IMR-90 (cell line): ENCODE measurements around the gene GTSE1. TPM values are rescaled to one million over a fixed set of nuclear protein-coding genes. Genes with fewer than 3 reads are reported as not detected.
"Not testable (repeated sequence)": the region's sequence is repeated elsewhere in the genome, so short reads cannot be mapped to it uniquely, and the experiment has no call there.

ENCODE experiments used
- ATAC-seq: fragments of 200-7000 bp; cut with Tn5 transposase; 2 replicates; pipeline ENCODE4 v1.9.1; 2020; ENCODE audit warnings: low read depth, mild to moderate bottlenecking, moderate library complexity
- BruUV-seq: library from RNA; stranded (reverse); fragments of 400-500 nt; replicated peaks from 2 replicates; lab custom pipeline; 2021; lab: Mats Ljungman, UMichigan
- CTCF ChIA-PET: fragments of 300-600 bp; formaldehyde crosslinking; extraction: SDS; loops from one replicate; lab custom pipeline; 2021; ENCODE audit warnings: antibody characterized with exemption; lab: Yijun Ruan, JAX
- POLR2A ChIA-PET: fragments of 300-600 bp; sonication (Branson Sonifier 250); formaldehyde crosslinking; loops from one replicate; lab custom pipeline; 2022; ENCODE audit warnings: antibody characterized with exemption; ENCODE audit not compliant: unreplicated experiment; lab: Charles Lee
- DNase-seq: peaks from one replicate; pipeline ENCODE4 v3.0.0; 2013
- H2AFZ ChIP-seq: replicated peaks from 2 replicates; pipeline ENCODE3; 2013; ENCODE audit warnings: low read length, mild to moderate bottlenecking; ENCODE audit not compliant: poor library complexity
- H2AK5ac ChIP-seq: 2 replicates; pipeline ENCODE4 v1.6.1; 2013; ENCODE audit warnings: low read depth, low read length, inconsistent platforms
- H2AK9ac ChIP-seq: replicated peaks from 2 replicates; pipeline ENCODE3; 2013; ENCODE audit warnings: mild to moderate bottlenecking, low read depth, low read length, moderate library complexity; ENCODE audit not compliant: poor library complexity
- H2BK120ac ChIP-seq: 2 replicates; pipeline ENCODE4 v1.6.1; 2013; ENCODE audit warnings: low read depth, low read length, inconsistent platforms
- H2BK15ac ChIP-seq: 3 replicates; pipeline ENCODE4 v1.6.1; 2013; ENCODE audit warnings: low read depth, low read length, inconsistent platforms
- H2BK20ac ChIP-seq: 2 replicates; pipeline ENCODE4 v1.6.1; 2013; ENCODE audit warnings: low read depth, mild to moderate bottlenecking, inconsistent platforms, low read length, moderate library complexity
- H2BK5ac ChIP-seq: 2 replicates; pipeline ENCODE4 v1.6.1; 2013; ENCODE audit warnings: mild to moderate bottlenecking, low read depth, low read length, inconsistent platforms; ENCODE audit not compliant: poor library complexity, severe bottlenecking
- H3K14ac ChIP-seq: replicated peaks from 2 replicates; pipeline ENCODE4 v1.6.1; 2013; ENCODE audit warnings: low read depth, low read length, inconsistent platforms
- H3K18ac ChIP-seq: 2 replicates; pipeline ENCODE4 v1.6.1; 2013; ENCODE audit warnings: low read depth, low read length, control low read depth
- H3K23ac ChIP-seq: 2 replicates; pipeline ENCODE4 v1.6.1; 2013; ENCODE audit warnings: low read depth, low read length, inconsistent platforms
- H3K27ac ChIP-seq: 2 replicates; pipeline ENCODE4 v1.5.1; 2013; ENCODE audit warnings: mild to moderate bottlenecking, control low read depth, low read length; ENCODE audit not compliant: insufficient read depth
- H3K27me3 ChIP-seq: 2 replicates; pipeline ENCODE4 v1.6.1; 2013; ENCODE audit warnings: low read length; ENCODE audit not compliant: control insufficient read depth, insufficient read depth
- H3K36me3 ChIP-seq: 2 replicates; pipeline ENCODE4 v1.6.1; 2013; ENCODE audit warnings: low read length, mixed read lengths; ENCODE audit not compliant: control insufficient read depth, insufficient read depth
- H3K4ac ChIP-seq: 2 replicates; pipeline ENCODE4 v1.6.1; 2013; ENCODE audit warnings: low read depth, low read length, inconsistent platforms
- H3K4me1 ChIP-seq: 2 replicates; pipeline ENCODE4 v1.6.1; 2013; ENCODE audit warnings: low read length, mixed read lengths; ENCODE audit not compliant: control insufficient read depth, insufficient read depth
- H3K4me2 ChIP-seq: 2 replicates; pipeline ENCODE4 v1.6.1; 2013; ENCODE audit warnings: low read depth, mild to moderate bottlenecking, control low read depth, low read length, moderate library complexity
- H3K4me3 ChIP-seq: 2 replicates; pipeline ENCODE4 v1.5.1; 2013; ENCODE audit warnings: low read depth, mild to moderate bottlenecking, control low read depth, low read length, moderate library complexity; ENCODE audit not compliant: insufficient read depth
- H3K56ac ChIP-seq: 2 replicates; pipeline ENCODE4 v1.6.1; 2013; ENCODE audit warnings: low read length, inconsistent platforms; ENCODE audit not compliant: insufficient read depth; ENCODE audit errors: extremely low read depth
- H3K79me1 ChIP-seq, 2 experiments: 2 replicates each; pipeline ENCODE4 v1.6.1; 2013; ENCODE audit warnings: low read length in 2 of 2, inconsistent platforms in 1 of 2, low read depth in 1 of 2
- H3K9ac ChIP-seq: 2 replicates; pipeline ENCODE4 v1.6.1; 2013; ENCODE audit warnings: low read depth, low read length, control low read depth
- H3K9me1 ChIP-seq: 2 replicates; pipeline ENCODE4 v1.6.1; 2013; ENCODE audit warnings: low read length, inconsistent platforms; ENCODE audit not compliant: insufficient read depth
- H3K9me3 ChIP-seq: 2 replicates; pipeline ENCODE4 v1.6.1; 2013; ENCODE audit warnings: low read length; ENCODE audit not compliant: control insufficient read depth, insufficient read depth
- H4K20me1 ChIP-seq: 2 replicates; pipeline ENCODE4 v1.6.1; 2013; ENCODE audit warnings: low read length, inconsistent platforms; ENCODE audit not compliant: insufficient read depth
- H4K5ac ChIP-seq: 2 replicates; pipeline ENCODE4 v1.6.1; 2013; ENCODE audit warnings: mild to moderate bottlenecking, low read depth, low read length, control low read depth
- H4K8ac ChIP-seq, 2 experiments: 2 replicates each; pipeline ENCODE4 v1.6.1; 2013; ENCODE audit warnings: low read depth in 2 of 2, low read length in 2 of 2, control low read depth in 1 of 2, inconsistent platforms in 1 of 2
- H4K91ac ChIP-seq: 2 replicates; pipeline ENCODE4 v1.6.1; 2013; ENCODE audit warnings: low read depth, low read length, inconsistent platforms; ENCODE audit not compliant: insufficient read depth
- MAZ ChIP-seq: IDR thresholded peaks from 2 replicates; pipeline ENCODE4 v1.6.1; 2012; ENCODE audit warnings: low read depth, mild to moderate bottlenecking, low read length, improper control_type of control experiment, moderate library complexity, borderline replicate concordance
- POLR2A ChIP-seq: IDR thresholded peaks from 2 replicates; pipeline ENCODE4 v1.6.1; 2012; ENCODE audit warnings: mild to moderate bottlenecking, low read depth, low read length
- RCOR1 ChIP-seq: IDR thresholded peaks from 2 replicates; pipeline ENCODE4 v1.6.1; 2012; ENCODE audit warnings: mild to moderate bottlenecking, low read length, improper control_type of control experiment; ENCODE audit not compliant: insufficient replicate concordance
- WGBS, 2 experiments: methylation state at CpG; one replicate each; pipeline versions ENCODE4 v1.1.5 to v1.1.7; 2013; ENCODE audit warnings: missing lambda C conversion rate in 2 of 2; ENCODE audit not compliant: insufficient read length in 1 of 2; ENCODE audit errors: extremely low coverage in 2 of 2; 5-methylcytosine and 5-hydroxymethylcytosine counted together
- dilution Hi-C: fragments of 300-500 bp; cut with HindIII; formaldehyde crosslinking; loops from one replicate; pipeline ENCODE4 v1.14.3; 2018; ENCODE audit warnings: low sequenced_read_pairs; ENCODE audit not compliant: unreplicated experiment
- in situ Hi-C: fragments of 300-500 bp; cut with MboI; formaldehyde crosslinking; loops from 3 replicates; pipeline ENCODE4 v1.14.3; 2019; ENCODE audit warnings: low sequenced_read_pairs, inconsistent platforms, mixed read lengths
- intact Hi-C: fragments of 100-400 bp; cut with micrococcal nuclease; formaldehyde crosslinking; loops from 2 replicates; pipeline ENCODE4 v1.10.0; 2022
- polyA plus RNA-seq, 3 experiments: library from polyadenylated mRNA; depleted of rRNA; stranded (reverse); fragments of >200 nt; gene quantifications; 2 replicates each; pipeline ENCODE4 v1.2.3, GENCODE V29; 2012; ENCODE audit warnings: low replicate concordance in 1 of 3
- total RNA-seq: library from RNA; depleted of rRNA; stranded (reverse); fragments of >200 nt; gene quantifications from 2 replicates; pipeline ENCODE4 v1.2.3, GENCODE V29; 2012

GTSE1 gene
- total and polyA plus RNA-seq, 2 of the 4 experiments (the other 2 are of a cell fraction) = 5.9 to 17.1 TPM

- H3K4me3 ChIP-seq = no peak within 1 kb of the TSS
Observed at GRCh38 chr22:46263216-46263590, 33.5 kb upstream of the GTSE1 start, which contains the start of gene PKDREJ. PKDREJ (minus strand) TSS chr22:46263343; CDS start chr22:46263322, 21 bp downstream.

GRCh38 chr22:46264520-46264919, 32.1 kb upstream of the GTSE1 start:
- H3K56ac ChIP-seq, CTCF ChIA-PET, H3K4me1 ChIP-seq, H4K8ac ChIP-seq, BruUV-seq, H3K18ac ChIP-seq, H2BK5ac ChIP-seq, H3K36me3 ChIP-seq, H2BK120ac ChIP-seq, in situ Hi-C loops, H2BK20ac ChIP-seq, H2AK9ac ChIP-seq, ATAC-seq, POLR2A ChIA-PET, H3K14ac ChIP-seq, H4K20me1 ChIP-seq, H2AFZ ChIP-seq, H2AK5ac ChIP-seq, H3K23ac ChIP-seq, H3K9ac ChIP-seq, H3K27ac ChIP-seq, H3K4ac ChIP-seq, H4K5ac ChIP-seq, H3K4me2 ChIP-seq, dilution Hi-C loops, intact Hi-C loops, H2BK15ac ChIP-seq, DNase-seq, H3K4me3 ChIP-seq, H4K91ac ChIP-seq: not testable (repeated sequence)
- Histone ChIP-seq H3K27me3 (peaks cover 28% of the 10 kb centered on the region), H3K79me1 (peaks cover 11 to 18% of the 10 kb centered on the region in 2 experiments), H3K9me1 (peaks cover 11% of the 10 kb centered on the region), H3K9me3 (peaks cover 16% of the 10 kb centered on the region)
- no CpG with 5 or more reads among the region's 6 CpGs for WGBS, 2 experiments

More at GRCh38 chr22:46263216-46263590, 33.5 kb upstream of the GTSE1 start, which contains the start of gene PKDREJ:
- 68% methylated on average over 7 of the region's 30 CpGs; no CpG with 5 or more reads in 1 of the 2 experiments for WGBS, 2 experiments
- no peaks in the 10 kb centered on the region for H4K20me1 ChIP-seq
- H3K4ac ChIP-seq = no peak within 1 kb of the TSS
- no peak for DNase-seq
- ChIA-PET POLR2A (no interaction called here), CTCF (no interaction called here)
- no peak within 1 kb of the TSS for H3K18ac ChIP-seq
- no TSS peak for BruUV-seq
- dilution Hi-C loops = no loop called here
- H3K27me3 ChIP-seq = peaks cover 32% of the 10 kb centered on the region
- peaks cover 23% of the 10 kb centered on the region for H3K9me3 ChIP-seq
- in situ Hi-C loops = no loop called here
- no peak within 1 kb of the TSS for H2BK120ac ChIP-seq
- H3K4me1 ChIP-seq = peaks cover under 1% of the 10 kb centered on the region; the same call in 1 of the 2 replicates
- H3K4me2 ChIP-seq = no peak within 1 kb of the TSS
- intact Hi-C loops = no loop called here
- no peak within 1 kb of the TSS for H4K91ac ChIP-seq
- no peak within 1 kb of the TSS for H2AK5ac ChIP-seq
- no peak within 1 kb of the TSS for H3K27ac ChIP-seq
- no peak for ATAC-seq
- 0 out of 2 replicates have a peak, but pooled peaks cover under 1% of the 10 kb centered on the region for H3K9me1 ChIP-seq
- H2BK15ac ChIP-seq = no peak within 1 kb of the TSS
- H2AK9ac ChIP-seq = peak within 1 kb of the TSS; percentile 65
- no peak within 1 kb of the TSS for H3K14ac ChIP-seq
- no peak within 1 kb of the TSS for H3K23ac ChIP-seq
- H3K9ac ChIP-seq = no peak within 1 kb of the TSS
- no peak within 1 kb of the TSS for H2BK20ac ChIP-seq
- H2AFZ ChIP-seq = peak within 1 kb of the TSS; percentile 69
- no peak within 1 kb of the TSS for H3K56ac ChIP-seq
- H4K5ac ChIP-seq = no peak within 1 kb of the TSS
- H4K8ac ChIP-seq = no peak within 1 kb of the TSS
- peaks cover 3 to 6% of the 10 kb centered on the region in 2 experiments; a peak in 3 of 4 replicates for H3K79me1 ChIP-seq
- H3K36me3 ChIP-seq = no peaks in the 10 kb centered on the region
- no peak within 1 kb of the TSS for H2BK5ac ChIP-seq
- TF ChIP-seq RCOR1 = no peak
- TF ChIP-seq MAZ = no peak
- no peak for TF ChIP-seq POLR2A
